ENCODE data around the gene PLCXD3. TPM values are rescaled to one million over a fixed set of nuclear protein-coding genes. Genes with fewer than 3 reads are reported as not detected.

Gene PLCXD3
- total RNA-seq, 1 donor from 2014 or later, result 2.6 TPM

- no peak for TF ChIP-seq CTCF (IDR thresholded peaks at IDR 0.05)
- Histone ChIP-seq H3K9me3 (no peaks in the 10 kb centered on the region), H3K36me3 (no peaks in the 10 kb centered on the region), H3K4me1 (no peaks in the 10 kb centered on the region), H3K27me3 (no peaks in the 10 kb centered on the region), H3K4me3 (no peak overlapping the region), H3K27ac (no peak overlapping the region)
- ATAC-seq (no peak), DNase-seq (no peak)
- intact Hi-C loops (cut with DNase I), result no loop called here
These were observed 97.9 kb downstream of the PLCXD3 start for GRCh38 chr5:41412496-41412895.

- no peak for TF ChIP-seq CTCF (IDR thresholded peaks at IDR 0.05)
- no peaks in the 10 kb centered on the region for H3K27me3 ChIP-seq
- intact Hi-C loops (cut with DNase I), result no loop called here
These were observed 99.7 kb downstream of the PLCXD3 start for GRCh38 chr5:41410737-41411136.

GRCh38 chr5:41410307-41410706 is 100.1 kb downstream of the PLCXD3 start:
- Histone ChIP-seq H3K27ac (no peak overlapping the region), H3K27me3 (no peaks in the 10 kb centered on the region), H3K4me1 (no peaks in the 10 kb centered on the region), H3K4me3 (no peak overlapping the region), H3K9me3 (no peaks in the 10 kb centered on the region), H3K36me3 (no peaks in the 10 kb centered on the region)
- intact Hi-C loops (cut with DNase I), result no loop called here
- no peak for TF ChIP-seq CTCF (IDR thresholded peaks at IDR 0.05)
- no peak for ATAC-seq
- no peak for DNase-seq

More at GRCh38 chr5:41410737-41411136, 99.7 kb downstream of the PLCXD3 start:
- DNase-seq, result no peak
- Histone ChIP-seq H3K27ac (no peak overlapping the region), H3K36me3 (no peaks in the 10 kb centered on the region), H3K4me1 (no peaks in the 10 kb centered on the region), H3K4me3 (no peak overlapping the region), H3K9me3 (no peaks in the 10 kb centered on the region)
- ATAC-seq, result no peak

- Histone ChIP-seq H3K9me3 (no peaks in the 10 kb centered on the region), H3K4me3 (no peak overlapping the region), H3K36me3 (no peaks in the 10 kb centered on the region), H3K27ac (no peak overlapping the region), H3K27me3 (no peaks in the 10 kb centered on the region), H3K4me1 (no peaks in the 10 kb centered on the region)
- DNase-seq, result no peak
- no peak for ATAC-seq
- intact Hi-C loops (cut with DNase I), result no loop called here
- TF ChIP-seq CTCF (IDR thresholded peaks at IDR 0.05), result no peak
These were observed 101.5 kb downstream of the PLCXD3 start for GRCh38 chr5:41408676-41409443.

- intact Hi-C loops (cut with DNase I), result no loop called here
- Histone ChIP-seq H3K4me3 (no peak overlapping the region), H3K36me3 (no peaks in the 10 kb centered on the region), H3K27ac (no peak overlapping the region), H3K9me3 (no peaks in the 10 kb centered on the region), H3K4me1 (no peaks in the 10 kb centered on the region), H3K27me3 (no peaks in the 10 kb centered on the region)
- no peak for TF ChIP-seq CTCF (IDR thresholded peaks at IDR 0.05)
- DNase-seq, result no peak
- ATAC-seq, result no peak
These were observed 103.5 kb downstream of the PLCXD3 start for GRCh38 chr5:41406936-41407335.

Data from upper lobe of right lung (tissue), 1 donor.